GM18505 (cell line): ENCODE measurements around the gene SLC16A6.
"Not testable (repeated sequence)": the region's sequence is repeated elsewhere in the genome, so short reads cannot be mapped to it uniquely, and the experiment has no call there.

Experiments
- ATAC-seq: cut with Tn5 transposase; IDR thresholded peaks from one replicate; pipeline ENCODE4 v1.9.1; 2021; ENCODE audit not compliant: unreplicated experiment
- POLR2A ChIP-seq: IDR thresholded peaks from 4 replicates; pipeline ENCODE4 v1.6.1; 2011; ENCODE audit warnings: borderline replicate concordance; ENCODE audit not compliant: insufficient read depth, insufficient read length; ENCODE audit errors: extremely low read depth

The SLC16A6 gene

GRCh38 chr17:68290955-68291835, at the start of gene SLC16A6, which contains the start of gene ARSG:
Gene SLC16A6 (minus strand): TSS chr17:68291127. CDS start chr17:68278320, 12,807 bp downstream.
Gene ARSG (plus strand): TSS chr17:68291495. CDS start chr17:68307494, 15,999 bp downstream.
- peak; percentile 57 for ATAC-seq
- peak; percentile 70 for TF ChIP-seq POLR2A

GRCh38 chr17:68334393-68334792, 43.5 kb upstream of the SLC16A6 start:
- no peak for TF ChIP-seq POLR2A
- no peak for ATAC-seq

- ATAC-seq = not testable (repeated sequence)
Observed at GRCh38 chr17:68331932-68332331, 41.0 kb upstream of the SLC16A6 start.

- TF ChIP-seq POLR2A = no peak
- ATAC-seq = no peak
Observed at GRCh38 chr17:68329331-68329730, 38.4 kb upstream of the SLC16A6 start.

- TF ChIP-seq POLR2A = no peak
- no peak for ATAC-seq
Observed at GRCh38 chr17:68328676-68329075, 37.7 kb upstream of the SLC16A6 start.

GRCh38 chr17:68327823-68328557, 37.1 kb upstream of the SLC16A6 start:
- ATAC-seq = no peak

GRCh38 chr17:68326681-68327080, 35.8 kb upstream of the SLC16A6 start:
- TF ChIP-seq POLR2A = no peak
- no peak for ATAC-seq

More at GRCh38 chr17:68327823-68328557, 37.1 kb upstream of the SLC16A6 start:
- TF ChIP-seq POLR2A = no peak

GRCh38 chr17:68325961-68326360, 35.0 kb upstream of the SLC16A6 start:
- ATAC-seq = no peak
- no peak for TF ChIP-seq POLR2A

- TF ChIP-seq POLR2A = no peak
- ATAC-seq = no peak
Observed at GRCh38 chr17:68324654-68325336, 33.9 kb upstream of the SLC16A6 start.

- TF ChIP-seq POLR2A = no peak
- ATAC-seq = no peak
Observed at GRCh38 chr17:68324114-68324513, 33.2 kb upstream of the SLC16A6 start.

GRCh38 chr17:68322630-68323029, 31.7 kb upstream of the SLC16A6 start:
- no peak for ATAC-seq
- no peak for TF ChIP-seq POLR2A

- ATAC-seq = no peak
- no peak for TF ChIP-seq POLR2A
Observed at GRCh38 chr17:68321556-68321954, 30.6 kb upstream of the SLC16A6 start.

- no peak for ATAC-seq
Observed at GRCh38 chr17:68320943-68321555, 30.1 kb upstream of the SLC16A6 start.

More at GRCh38 chr17:68320943-68321555, 30.1 kb upstream of the SLC16A6 start:
- TF ChIP-seq POLR2A = no peak
